GM13977 (cell line): ENCODE measurements around the gene CLEC16A.

Source experiments
- DNase-seq: peaks from one replicate; pipeline ENCODE4 v3.0.0; 2012; ENCODE audit warnings: low spot score
- in situ Hi-C: fragments of 300-500 bp; cut with MboI; formaldehyde crosslinking; loops from one replicate; pipeline ENCODE4 v1.12.0; 2022; ENCODE audit warnings: low sequenced_read_pairs, low pct_unique_long_range_greater_than_20kb, mixed read lengths, inconsistent platforms; ENCODE audit not compliant: unreplicated experiment
- TF ChIP-seq, protein P1 (sequence below): IDR thresholded peaks from 2 replicates; pipeline ENCODE4 v1.5.1; 2012; ENCODE audit warnings: mild to moderate bottlenecking, control low read depth; ENCODE audit not compliant: insufficient read depth; ENCODE audit errors: extremely low read depth, missing control alignments

The CLEC16A gene

DNA sequence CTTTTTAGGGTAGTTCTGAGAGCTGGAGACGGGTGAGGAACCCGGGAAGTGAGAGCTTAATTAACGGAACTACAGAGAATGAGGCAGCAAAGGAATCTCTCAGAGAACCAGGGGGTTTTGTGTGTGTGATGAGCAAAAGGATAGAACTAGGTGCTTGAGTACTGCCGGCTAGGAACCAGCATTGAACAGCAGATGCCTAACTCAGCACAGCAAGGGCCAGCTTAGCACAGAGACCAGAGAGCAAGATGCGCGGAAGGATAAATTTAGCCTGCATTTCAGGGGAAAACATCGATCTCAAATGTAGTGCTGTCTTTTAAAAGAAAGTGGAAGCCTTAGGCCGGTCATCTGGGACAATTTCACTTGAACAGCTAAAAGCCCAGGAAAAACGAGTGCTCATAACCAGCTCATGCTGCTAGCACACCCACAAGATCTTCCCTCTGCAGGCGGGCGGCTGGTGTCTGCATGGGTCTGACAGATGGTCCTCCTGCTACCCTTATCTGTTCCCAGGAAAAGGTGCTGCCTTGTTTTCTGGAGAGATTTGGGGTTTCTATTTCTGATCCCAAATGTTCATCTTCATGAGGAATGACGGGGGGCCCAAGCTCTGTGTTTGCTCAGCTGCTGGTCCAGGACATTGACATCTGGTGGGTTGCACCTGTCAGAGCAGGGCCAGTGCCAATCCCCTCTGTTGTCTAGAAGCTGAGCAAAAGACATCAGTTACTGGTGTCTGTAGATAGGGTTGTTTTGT lies 207.7 kb downstream of the CLEC16A start:
- no peak for DNase-seq
- TF ChIP-seq, protein P1, sequence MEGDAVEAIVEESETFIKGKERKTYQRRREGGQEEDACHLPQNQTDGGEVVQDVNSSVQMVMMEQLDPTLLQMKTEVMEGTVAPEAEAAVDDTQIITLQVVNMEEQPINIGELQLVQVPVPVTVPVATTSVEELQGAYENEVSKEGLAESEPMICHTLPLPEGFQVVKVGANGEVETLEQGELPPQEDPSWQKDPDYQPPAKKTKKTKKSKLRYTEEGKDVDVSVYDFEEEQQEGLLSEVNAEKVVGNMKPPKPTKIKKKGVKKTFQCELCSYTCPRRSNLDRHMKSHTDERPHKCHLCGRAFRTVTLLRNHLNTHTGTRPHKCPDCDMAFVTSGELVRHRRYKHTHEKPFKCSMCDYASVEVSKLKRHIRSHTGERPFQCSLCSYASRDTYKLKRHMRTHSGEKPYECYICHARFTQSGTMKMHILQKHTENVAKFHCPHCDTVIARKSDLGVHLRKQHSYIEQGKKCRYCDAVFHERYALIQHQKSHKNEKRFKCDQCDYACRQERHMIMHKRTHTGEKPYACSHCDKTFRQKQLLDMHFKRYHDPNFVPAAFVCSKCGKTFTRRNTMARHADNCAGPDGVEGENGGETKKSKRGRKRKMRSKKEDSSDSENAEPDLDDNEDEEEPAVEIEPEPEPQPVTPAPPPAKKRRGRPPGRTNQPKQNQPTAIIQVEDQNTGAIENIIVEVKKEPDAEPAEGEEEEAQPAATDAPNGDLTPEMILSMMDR, result no peak
- in situ Hi-C loops, result no loop called here

DNA sequence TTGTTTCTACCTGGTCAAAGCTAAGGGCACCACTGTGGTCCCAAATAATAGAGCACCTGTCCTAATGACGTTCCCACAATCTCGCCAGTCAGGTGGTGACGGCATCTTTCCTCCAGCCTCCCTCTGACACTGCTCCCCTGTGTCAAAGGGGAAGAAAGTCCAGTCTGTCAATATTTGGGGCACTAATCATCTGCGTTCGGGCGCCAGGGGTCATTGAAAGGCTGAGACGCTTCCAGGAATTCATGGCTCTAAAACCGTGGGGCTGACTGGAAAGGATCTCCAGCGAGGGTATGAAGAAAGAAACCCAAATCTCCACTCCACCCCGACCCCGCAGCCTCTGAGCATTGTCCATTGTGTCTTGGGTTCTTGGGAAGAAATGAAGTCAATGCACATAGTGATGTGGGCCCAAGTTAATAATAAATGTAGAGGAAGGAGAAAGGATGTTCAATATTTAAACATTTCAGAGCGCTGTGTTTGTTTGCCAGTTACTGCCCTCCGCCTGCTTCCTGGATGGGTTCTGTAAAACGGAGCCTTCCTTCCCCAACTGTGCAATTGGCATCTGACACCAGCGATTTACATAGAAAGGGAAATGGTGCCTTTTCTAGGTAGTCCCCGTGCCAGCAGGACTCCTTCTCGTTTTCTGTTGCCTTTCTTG lies 208.4 kb downstream of the CLEC16A start:
- TF ChIP-seq, protein P1, result no peak
- in situ Hi-C loops, result no loop called here
- DNase-seq, result no peak

DNA sequence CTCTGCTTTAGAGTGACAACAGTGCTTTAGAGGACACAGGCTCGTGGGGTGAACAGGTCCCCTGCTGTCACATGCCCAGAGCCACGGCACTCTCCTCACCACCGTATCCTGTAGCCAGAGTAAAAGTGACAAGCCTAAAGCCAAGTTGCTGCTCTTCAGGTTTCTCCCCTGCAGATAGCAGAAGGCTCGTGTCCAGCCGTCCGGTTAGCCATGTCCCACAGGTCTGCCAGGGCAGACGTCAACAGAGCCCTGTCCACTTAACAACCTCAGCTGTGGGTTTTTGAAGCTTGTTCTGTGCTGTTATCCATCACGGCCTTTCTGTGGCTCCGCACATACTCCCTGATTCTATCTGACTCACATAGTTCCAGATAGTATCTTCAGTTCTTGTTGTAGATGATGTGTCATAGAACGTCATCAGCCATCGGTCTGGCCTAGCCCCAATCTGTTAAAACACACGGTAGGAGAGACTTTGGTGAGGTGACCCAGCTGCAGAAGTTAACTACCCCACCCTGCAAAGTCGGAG lies 211.0 kb downstream of the CLEC16A start:
- no peak for DNase-seq
- in situ Hi-C loops, result no loop called here
- TF ChIP-seq, protein P1, result no peak

DNA sequence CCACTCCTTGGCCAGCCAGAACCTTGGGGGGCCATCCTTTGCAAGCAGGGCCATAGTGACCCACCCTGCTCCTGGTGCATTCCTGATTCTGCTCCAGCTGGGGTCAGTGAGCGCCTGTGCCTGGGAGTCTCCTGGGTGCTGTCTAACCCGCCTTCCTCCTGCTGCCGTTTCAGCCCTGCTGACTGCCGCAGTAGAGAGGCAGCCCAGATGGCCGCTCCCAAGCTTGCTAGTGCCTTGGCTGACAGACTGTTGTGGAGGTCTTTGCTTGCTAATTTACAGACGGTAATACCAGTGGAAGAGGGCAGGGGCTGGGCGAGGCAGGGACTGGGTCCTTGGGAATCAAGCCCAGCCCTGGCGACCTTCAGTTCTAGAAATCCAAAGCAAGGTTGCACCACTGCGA lies 212.0 kb downstream of the CLEC16A start:
- TF ChIP-seq, protein P1, result no peak
- DNase-seq, result no peak
- in situ Hi-C loops, result no loop called here

DNA sequence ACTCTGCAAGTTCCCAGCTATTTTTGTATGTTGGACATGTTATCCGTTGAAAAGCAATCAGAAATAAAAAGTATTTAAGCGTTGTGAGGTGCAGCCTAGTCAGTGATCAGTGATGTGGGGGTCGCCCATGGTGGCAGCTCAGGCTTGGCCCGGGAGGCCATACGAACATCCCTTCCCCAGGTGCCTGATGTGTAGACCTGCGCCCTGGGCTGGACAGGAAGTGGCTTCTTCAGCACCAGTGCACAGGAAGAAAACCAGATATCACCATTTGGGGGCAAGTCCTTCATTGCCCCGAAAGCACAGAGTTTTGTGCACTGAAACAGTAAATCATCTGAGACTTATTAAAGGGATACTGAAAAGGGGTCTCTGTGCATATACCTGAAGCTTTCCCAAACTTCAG lies 212.8 kb downstream of the CLEC16A start:
- in situ Hi-C loops, result no loop called here
- no peak for DNase-seq
- TF ChIP-seq, protein P1, result no peak

DNA sequence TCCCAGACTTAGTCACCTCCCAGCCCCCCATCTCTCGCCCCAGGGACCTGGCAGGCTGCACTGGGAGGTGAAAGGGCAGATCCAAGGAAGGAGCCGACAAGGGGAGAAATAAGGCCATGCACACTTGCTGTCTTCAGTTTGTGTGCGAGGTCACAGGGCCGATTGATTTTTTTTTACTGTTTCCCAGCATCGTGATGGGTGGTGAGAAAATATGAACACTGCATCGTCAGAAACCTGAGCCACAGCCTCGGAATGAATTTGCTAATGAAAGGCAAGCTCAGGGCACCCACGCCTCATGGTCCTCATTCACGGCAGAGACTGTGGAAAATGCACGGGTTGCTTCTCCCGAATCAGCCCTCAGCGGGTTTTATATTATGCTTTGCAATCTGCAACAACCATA lies 213.7 kb downstream of the CLEC16A start:
- DNase-seq, result no peak
- in situ Hi-C loops, result no loop called here
- TF ChIP-seq, protein P1, result no peak
